Left ventricle myocardium inferior (tissue), 1 donor: Measurements from ENCODE around the gene DACH1. TPM values are rescaled to one million over a fixed set of nuclear protein-coding genes. Genes with fewer than 3 reads are reported as not detected.

Experiments
- DNase-seq: peaks from one replicate; pipeline ENCODE4 v3.0.0-alpha.2; 2020
- H3K27ac ChIP-seq: fragments of 200-600 bp; replicated peaks from 2 replicates; pipeline ENCODE4 v1.8.0; 2021
- H3K27me3 ChIP-seq: fragments of 200-600 bp; 2 replicates; pipeline ENCODE4 v1.8.0; 2021; ENCODE audit warnings: low read depth
- H3K36me3 ChIP-seq: fragments of 200-600 bp; 2 replicates; pipeline ENCODE4 v1.8.0; 2021
- H3K4me1 ChIP-seq: fragments of 200-600 bp; 2 replicates; pipeline ENCODE4 v1.8.0; 2021
- H3K4me3 ChIP-seq: fragments of 200-600 bp; 2 replicates; pipeline ENCODE4 v1.8.0; 2021; ENCODE audit warnings: mild to moderate bottlenecking, moderate library complexity
- H3K9me3 ChIP-seq: fragments of 200-600 bp; replicated peaks from 2 replicates; pipeline ENCODE4 v1.8.0; 2021
- CTCF ChIP-seq: fragments of 200-600 bp; IDR thresholded peaks from 2 replicates; pipeline ENCODE4 v1.8.0; 2021; ENCODE audit warnings: antibody characterized with exemption, mild to moderate bottlenecking, borderline replicate concordance
- intact Hi-C: fragments of 100-400 bp; cut with micrococcal nuclease; formaldehyde crosslinking; loops from one replicate; pipeline ENCODE4 v1.11.0; 2022
- total RNA-seq: library from RNA; stranded (reverse); fragmentation: NEBNext Ultra II Directional; extraction: Animal tissue kit (Norgen Biotek cat#: 25700); gene quantifications from one replicate; pipeline ENCODE4 v1.2.1, GENCODE V29; 2021
- donor health status: DM: no; HTN: yes; CAD: no; lungs with severe emphysema.

DACH1 gene
- total RNA-seq, 1 donor from 2014 or later, result 3.4 TPM

DNA sequence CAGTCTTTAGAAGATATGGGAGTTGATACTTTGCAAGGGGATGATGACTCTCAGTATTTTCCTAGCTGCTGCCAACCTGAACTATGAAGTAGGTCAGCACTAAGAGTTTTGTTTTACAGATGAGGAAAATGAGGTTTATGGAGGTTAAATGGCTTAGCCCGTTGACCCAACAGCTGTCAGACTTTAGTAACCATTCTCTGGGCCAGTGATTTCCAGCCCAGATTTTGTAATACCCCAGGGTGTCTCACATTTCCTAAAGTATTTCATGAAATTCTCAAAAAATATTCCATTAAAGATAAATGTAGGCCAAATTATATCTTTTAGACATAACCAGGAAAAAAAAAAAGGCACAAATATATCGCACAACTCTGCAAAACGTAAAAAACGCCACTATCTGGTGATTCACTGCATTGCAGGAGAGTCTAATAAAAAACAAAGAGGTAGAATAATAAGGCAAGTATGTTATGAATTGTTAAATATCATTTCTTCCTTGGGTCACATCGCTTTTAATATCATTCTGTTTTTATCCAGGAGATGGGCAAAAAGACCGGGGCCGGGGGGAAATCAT lies 112.5 kb downstream of the DACH1 start:
- intact Hi-C loops, result no loop called here
- no peak for DNase-seq

GRCh38 chr13:71752775-71753513 lies 114.1 kb downstream of the DACH1 start:
- intact Hi-C loops, result no loop called here
- no peak for TF ChIP-seq CTCF
- no peaks in the 10 kb centered on the region for H3K36me3 ChIP-seq
- no peaks in the 10 kb centered on the region for H3K9me3 ChIP-seq
- no peak for DNase-seq
- no peak overlapping the region for H3K4me3 ChIP-seq
- H3K27me3 ChIP-seq, result no peaks in the 10 kb centered on the region
- H3K27ac ChIP-seq, result peak overlapping the region; percentile 12
- H3K4me1 ChIP-seq, result peaks cover 14% of the 10 kb centered on the region

More for the DNA sequence above, 112.5 kb downstream of the DACH1 start:
- Histone ChIP-seq H3K27ac (peak overlapping the region; percentile 24), H3K9me3 (no peaks in the 10 kb centered on the region), H3K27me3 (no peaks in the 10 kb centered on the region), H3K4me3 (no peak overlapping the region), H3K36me3 (no peaks in the 10 kb centered on the region), H3K4me1 (peaks cover 22% of the 10 kb centered on the region)
- peak; percentile 48 for TF ChIP-seq CTCF

DNA sequence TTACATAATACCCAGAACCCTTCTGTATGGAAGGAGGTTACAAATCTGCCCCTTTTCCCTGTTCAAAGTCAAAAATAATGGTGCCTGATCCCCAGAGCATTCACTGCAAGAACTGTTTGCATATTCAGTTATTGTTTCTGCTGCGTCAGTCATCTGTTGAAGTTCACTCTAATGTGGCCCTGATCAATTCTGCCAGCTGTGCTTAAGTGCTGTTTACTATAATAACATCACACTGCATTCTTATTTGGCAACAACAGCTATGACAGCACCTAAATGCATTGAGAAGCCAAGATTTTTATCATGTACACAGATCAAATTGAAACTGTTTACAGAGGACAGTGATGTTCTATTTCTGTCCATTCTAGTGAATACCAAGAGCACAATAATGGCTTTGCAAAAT lies 115.9 kb downstream of the DACH1 start:
- intact Hi-C loops, result no loop called here
- H3K4me3 ChIP-seq, result peak overlapping the region; percentile 38
- H3K4me1 ChIP-seq, result peaks cover 14% of the 10 kb centered on the region
- no peak for TF ChIP-seq CTCF
- H3K27me3 ChIP-seq, result no peaks in the 10 kb centered on the region
- DNase-seq, result no peak
- H3K36me3 ChIP-seq, result no peaks in the 10 kb centered on the region
- no peaks in the 10 kb centered on the region for H3K9me3 ChIP-seq
- peak overlapping the region; percentile 64 for H3K27ac ChIP-seq

DNA sequence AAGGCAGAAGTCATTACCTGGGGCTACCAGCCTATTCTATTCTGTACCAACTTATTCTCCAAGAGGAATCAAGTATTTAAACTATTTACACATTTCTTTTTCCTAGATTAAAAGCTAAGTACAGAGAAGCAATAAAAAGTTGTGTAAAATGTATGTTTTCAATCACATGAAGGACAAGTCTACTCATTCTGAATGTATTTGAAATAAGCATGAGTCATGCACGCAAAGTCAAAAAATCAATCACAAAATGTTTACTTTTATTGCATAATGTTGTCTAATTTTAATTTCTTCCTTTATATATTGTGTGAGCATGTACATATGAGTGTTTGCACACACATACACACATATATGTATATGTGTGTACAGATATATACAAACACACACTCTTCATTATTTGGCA lies 136.7 kb downstream of the DACH1 start:
- Histone ChIP-seq H3K4me1 (peaks cover 7% of the 10 kb centered on the region), H3K27ac (no peak overlapping the region), H3K36me3 (no peaks in the 10 kb centered on the region), H3K27me3 (no peaks in the 10 kb centered on the region), H3K9me3 (no peaks in the 10 kb centered on the region), H3K4me3 (no peak overlapping the region)
- intact Hi-C loops, result no loop called here
- TF ChIP-seq CTCF, result no peak
- no peak for DNase-seq

DNA sequence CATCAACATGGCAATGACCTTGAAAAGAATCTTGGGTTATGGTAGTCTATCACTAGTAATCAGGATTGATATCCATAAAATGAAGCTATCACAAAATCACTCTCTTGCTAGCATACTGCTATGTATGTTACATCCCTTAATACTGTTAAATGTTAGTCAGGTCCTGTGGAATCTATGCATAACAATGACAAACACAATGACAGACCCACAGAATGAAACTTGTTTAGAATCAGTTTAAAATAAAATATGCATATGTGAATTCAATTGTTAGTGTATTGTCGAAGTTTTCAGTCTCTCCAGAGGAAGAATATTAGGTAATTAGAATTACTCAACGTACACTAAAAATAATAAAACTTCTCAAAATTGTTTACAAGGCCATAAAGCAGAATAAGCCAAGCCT lies 137.6 kb downstream of the DACH1 start:
- TF ChIP-seq CTCF, result no peak
- intact Hi-C loops, result no loop called here
- DNase-seq, result no peak
- Histone ChIP-seq H3K27ac (no peak overlapping the region), H3K4me3 (no peak overlapping the region), H3K9me3 (no peaks in the 10 kb centered on the region), H3K4me1 (peaks cover 7% of the 10 kb centered on the region), H3K36me3 (no peaks in the 10 kb centered on the region), H3K27me3 (no peaks in the 10 kb centered on the region)
